A549 (cell line): ENCODE data around the gene HBS1L.

ENCODE experiments used
- BCL3 ChIP-seq: fragments of >200 bp; sonication (Bioruptor Twin); formaldehyde crosslinking; IDR thresholded peaks from 3 replicates; pipeline ENCODE4 v1.6.1; 2016
- BHLHE40 ChIP-seq: IDR thresholded peaks from 2 replicates; pipeline ENCODE4 v1.6.1; 2012; ENCODE audit warnings: low read depth, low read length, inconsistent platforms
- CEBPB ChIP-seq, 2 experiments: fragments of >200 bp in 1 of 2; sonication (Bioruptor Twin) in 1 of 2; formaldehyde crosslinking in 1 of 2; IDR thresholded peaks; 2 replicates each; pipeline ENCODE4 v1.6.1; 2012 to 2016
- CHD2 ChIP-seq: fragments of 150-350 bp; IDR thresholded peaks from 2 replicates; pipeline ENCODE4 v1.6.1; 2014; ENCODE audit warnings: low read length; ENCODE audit not compliant: partially characterized antibody
- JUNB ChIP-seq: fragments of >200 bp; sonication (Bioruptor Twin); formaldehyde crosslinking; IDR thresholded peaks from 2 replicates; pipeline ENCODE4 v1.6.1; 2016
- PHF8 ChIP-seq: fragments of 200-600 bp; sonication (generic); IDR thresholded peaks from 2 replicates; pipeline ENCODE4 v1.6.1; 2016; ENCODE audit warnings: low read depth, mild to moderate bottlenecking, antibody characterized with exemption, moderate library complexity, borderline replicate concordance
- POLR2A ChIP-seq: IDR thresholded peaks from 2 replicates; pipeline ENCODE4 v1.6.1; 2012; ENCODE audit warnings: mild to moderate bottlenecking, low read length
- TF ChIP-seq, protein P1 (sequence below): fragments of >200 bp; sonication (Bioruptor Twin); formaldehyde crosslinking; IDR thresholded peaks from 3 replicates; pipeline ENCODE4 v1.5.1; 2016

- TF ChIP-seq JUNB (no peak), POLR2A (no peak), BHLHE40 (no peak), BCL3 (no peak), CHD2 (no peak), PHF8 (no peak), CEBPB (IDR thresholded peaks at IDR 0.05) (no peak)
- TF ChIP-seq, protein P1, sequence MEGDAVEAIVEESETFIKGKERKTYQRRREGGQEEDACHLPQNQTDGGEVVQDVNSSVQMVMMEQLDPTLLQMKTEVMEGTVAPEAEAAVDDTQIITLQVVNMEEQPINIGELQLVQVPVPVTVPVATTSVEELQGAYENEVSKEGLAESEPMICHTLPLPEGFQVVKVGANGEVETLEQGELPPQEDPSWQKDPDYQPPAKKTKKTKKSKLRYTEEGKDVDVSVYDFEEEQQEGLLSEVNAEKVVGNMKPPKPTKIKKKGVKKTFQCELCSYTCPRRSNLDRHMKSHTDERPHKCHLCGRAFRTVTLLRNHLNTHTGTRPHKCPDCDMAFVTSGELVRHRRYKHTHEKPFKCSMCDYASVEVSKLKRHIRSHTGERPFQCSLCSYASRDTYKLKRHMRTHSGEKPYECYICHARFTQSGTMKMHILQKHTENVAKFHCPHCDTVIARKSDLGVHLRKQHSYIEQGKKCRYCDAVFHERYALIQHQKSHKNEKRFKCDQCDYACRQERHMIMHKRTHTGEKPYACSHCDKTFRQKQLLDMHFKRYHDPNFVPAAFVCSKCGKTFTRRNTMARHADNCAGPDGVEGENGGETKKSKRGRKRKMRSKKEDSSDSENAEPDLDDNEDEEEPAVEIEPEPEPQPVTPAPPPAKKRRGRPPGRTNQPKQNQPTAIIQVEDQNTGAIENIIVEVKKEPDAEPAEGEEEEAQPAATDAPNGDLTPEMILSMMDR, result no peak
These were observed 8.1 kb upstream of the HBS1L start for GRCh38 chr6:135062735-135063134.
